GM21786 (cell line): ENCODE results near the gene SETD1A.
"Not testable (repeated sequence)": the region's sequence is repeated elsewhere in the genome, so short reads cannot be mapped to it uniquely, and the experiment has no call there.

Experiments
- ATAC-seq: cut with Tn5 transposase; IDR thresholded peaks from one replicate; pipeline ENCODE4 v1.9.1; 2021; ENCODE audit not compliant: unreplicated experiment

Gene SETD1A

GRCh38 chr16:30997725-30998711 lies 40.5 kb downstream of the SETD1A start:
- no peak for ATAC-seq

- no peak for ATAC-seq
Observed at GRCh38 chr16:30998852-30999761, 41.6 kb downstream of the SETD1A start.

- no peak for ATAC-seq
Observed at GRCh38 chr16:31000671-31001382, 43.3 kb downstream of the SETD1A start.

GRCh38 chr16:31001507-31002249 lies 44.1 kb downstream of the SETD1A start:
- no peak for ATAC-seq

GRCh38 chr16:31002250-31002700 lies 44.7 kb downstream of the SETD1A start:
- ATAC-seq = no peak

- ATAC-seq = no peak
Observed at GRCh38 chr16:31002862-31003341, 45.3 kb downstream of the SETD1A start.

GRCh38 chr16:31003744-31004143 lies 46.2 kb downstream of the SETD1A start:
- no peak for ATAC-seq

GRCh38 chr16:31004658-31005057 lies 47.1 kb downstream of the SETD1A start:
- no peak for ATAC-seq

GRCh38 chr16:31005350-31006085 lies 48.0 kb downstream of the SETD1A start:
- no peak for ATAC-seq

- no peak for ATAC-seq
Observed at GRCh38 chr16:31006086-31006385, 48.5 kb downstream of the SETD1A start.

GRCh38 chr16:31006589-31006988 lies 49.0 kb downstream of the SETD1A start:
- no peak for ATAC-seq

GRCh38 chr16:31007684-31008083 lies 50.1 kb downstream of the SETD1A start:
- ATAC-seq = no peak

GRCh38 chr16:31008149-31008548 lies 50.6 kb downstream of the SETD1A start:
- no peak for ATAC-seq

GRCh38 chr16:31008551-31008950 lies 51.0 kb downstream of the SETD1A start:
- no peak for ATAC-seq

- ATAC-seq = no peak
Observed at GRCh38 chr16:31009120-31009519, 51.6 kb downstream of the SETD1A start.

- no peak for ATAC-seq
Observed at GRCh38 chr16:31009894-31010584, 52.5 kb downstream of the SETD1A start.

- no peak for ATAC-seq
Observed at GRCh38 chr16:31010585-31011325, 53.2 kb downstream of the SETD1A start, which contains the start of gene STX1B. STX1B (minus strand) TSS chr16:31010638; CDS start chr16:31010396, 242 bp downstream.

- ATAC-seq = not testable (repeated sequence)
Observed at GRCh38 chr16:31011815-31012214, 54.3 kb downstream of the SETD1A start.
